GM12878 (cell line): Measurements from ENCODE around the gene CPSF3. TPM values are rescaled to one million over a fixed set of nuclear protein-coding genes. Genes with fewer than 3 reads are reported as not detected.

Source experiments
- ATAC-seq: fragments of 200-7000 bp; cut with Tn5 transposase; 3 replicates; pipeline ENCODE4 v1.9.1; 2020; ENCODE audit warnings: mild to moderate bottlenecking, moderate library complexity
- BruUV-seq: library from RNA; stranded (reverse); fragments of 400-500 nt; replicated peaks from 2 replicates; lab custom pipeline; 2021; lab: Mats Ljungman, UMichigan
- CTCF ChIA-PET: fragments of 300-600 bp; sonication (Branson Sonifier 250); formaldehyde crosslinking; extraction: SDS; loops from one replicate; lab custom pipeline; 2021; ENCODE audit warnings: inconsistent platforms; lab: Yijun Ruan, JAX
- POLR2A ChIA-PET: fragments of 350-600 bp; formaldehyde crosslinking; extraction: SDS; loops from one replicate; lab custom pipeline; 2021; ENCODE audit warnings: inconsistent platforms; lab: Charles Lee
- RAD21 ChIA-PET: fragments of 300-600 bp; sonication (Branson Sonifier 250); formaldehyde crosslinking; loops from one replicate; lab custom pipeline; 2023; ENCODE audit warnings: antibody characterized with exemption; ENCODE audit not compliant: unreplicated experiment; lab: Charles Lee
- SMC1A ChIA-PET: fragments of 300-600 bp; sonication (Branson Sonifier 250); formaldehyde crosslinking; loops from one replicate; lab custom pipeline; 2023; ENCODE audit not compliant: unreplicated experiment, uncharacterized antibody; lab: Charles Lee
- DNase-seq: peaks from one replicate; pipeline ENCODE4 v3.0.0-alpha.2; 2011; ENCODE audit warnings: low read depth, low spot score
- FAIRE-seq: peaks from 3 replicates; lab custom pipeline; 2011; peaks lifted over from hg19 to GRCh38; lab: Jason Lieb, UNC
- H2AFZ ChIP-seq: 2 replicates; pipeline ENCODE4 v1.6.0; 2011; ENCODE audit warnings: low read depth, low read length, control low read depth; ENCODE audit not compliant: control insufficient read depth
- H3K27ac ChIP-seq: 2 replicates; pipeline ENCODE4 v1.5.1; 2011; ENCODE audit warnings: control low read depth; ENCODE audit not compliant: control insufficient read depth, insufficient read depth
- H3K27me3 ChIP-seq, 2 experiments: replicated peaks in 1 of 2; 2 replicates each; pipeline versions ENCODE4 v1.6.0 to v1.6.1; 2011; ENCODE audit warnings: low read length in 1 of 2; ENCODE audit not compliant: control insufficient read depth in 2 of 2, insufficient read depth in 2 of 2
- H3K36me3 ChIP-seq, 2 experiments: 2 replicates each; pipeline ENCODE4 v1.5.1; 2011; ENCODE audit warnings: low read length in 1 of 2; ENCODE audit not compliant: control insufficient read depth in 2 of 2, insufficient read depth in 2 of 2
- H3K4me1 ChIP-seq: 2 replicates; pipeline ENCODE4 v1.6.1; 2011; ENCODE audit warnings: mild to moderate bottlenecking, low read length, moderate library complexity, mixed read lengths; ENCODE audit not compliant: control insufficient read depth, insufficient read depth
- H3K4me2 ChIP-seq: 2 replicates; pipeline ENCODE4 v1.6.0; 2011; ENCODE audit warnings: control low read depth; ENCODE audit not compliant: control insufficient read depth, insufficient read depth
- H3K4me3 ChIP-seq: fragments of 200-600 bp; sonication (generic); 2 replicates; pipeline ENCODE4 v1.5.1; 2016
- H3K79me2 ChIP-seq: 2 replicates; pipeline ENCODE4 v1.6.0; 2011; ENCODE audit warnings: low read length; ENCODE audit not compliant: control insufficient read depth, insufficient read depth
- H3K9ac ChIP-seq: 2 replicates; pipeline ENCODE4 v1.8.0; 2011; ENCODE audit warnings: low read length, control low read depth, mixed read lengths; ENCODE audit not compliant: control insufficient read depth, insufficient read depth
- H3K9me3 ChIP-seq: replicated peaks from 3 replicates; pipeline ENCODE4 v1.5.1; 2011; ENCODE audit warnings: mild to moderate bottlenecking, low read length; ENCODE audit not compliant: control insufficient read depth, insufficient read depth
- H4K20me1 ChIP-seq: 2 replicates; pipeline ENCODE4 v1.6.0; 2011; ENCODE audit not compliant: control insufficient read depth, insufficient read depth
- ATF2 ChIP-seq: IDR thresholded peaks from 2 replicates; pipeline ENCODE4 v1.6.1; 2012; ENCODE audit warnings: low read length, inconsistent platforms
- BRCA1 ChIP-seq: IDR thresholded peaks from 2 replicates; pipeline ENCODE4 v1.6.1; 2011; ENCODE audit warnings: low read depth, low read length, improper control_type of control experiment
- CEBPB ChIP-seq, 2 experiments: fragments of 150-350 bp in 1 of 2; IDR thresholded peaks; 2 replicates each; pipeline ENCODE4 v1.6.1; 2012 to 2014; ENCODE audit warnings: low read depth in 2 of 2, low read length in 2 of 2, borderline replicate concordance in 1 of 2, inconsistent platforms in 1 of 2
- ESRRA ChIP-seq: IDR thresholded peaks from 2 replicates; pipeline ENCODE4 v1.6.1; 2012; ENCODE audit warnings: mild to moderate bottlenecking, low read length, improper control_type of control experiment
- MEF2B ChIP-seq: fragments of 450-650 bp; IDR thresholded peaks from 2 replicates; pipeline ENCODE4 v1.6.1; 2018; ENCODE audit warnings: mild to moderate bottlenecking, moderate library complexity; ENCODE audit not compliant: partially characterized antibody, poor library complexity, severe bottlenecking
- MYB ChIP-seq: fragments of 150-350 bp; IDR thresholded peaks from 2 replicates; pipeline ENCODE4 v1.6.1; 2014; ENCODE audit warnings: mild to moderate bottlenecking, low read depth, low read length, borderline replicate concordance
- NFYA ChIP-seq: IDR thresholded peaks from 2 replicates; pipeline ENCODE4 v1.6.1; 2011; ENCODE audit warnings: low read depth, mild to moderate bottlenecking, low read length, improper control_type of control experiment, borderline replicate concordance
- PRDM15 ChIP-seq: fragments of 450-650 bp; formaldehyde crosslinking; IDR thresholded peaks from 2 replicates; pipeline ENCODE4 v1.4.0; 2020; ENCODE audit warnings: mild to moderate bottlenecking, moderate library complexity
- SIN3A ChIP-seq: IDR thresholded peaks from 2 replicates; pipeline ENCODE4 v1.6.1; 2012; ENCODE audit warnings: low read depth, low read length, improper control_type of control experiment
- SREBF1 ChIP-seq: IDR thresholded peaks from 2 replicates; pipeline ENCODE4 v1.6.1; 2012; ENCODE audit warnings: mild to moderate bottlenecking, low read length
- SREBF2 ChIP-seq: IDR thresholded peaks from 2 replicates; pipeline ENCODE4 v1.6.1; 2012; ENCODE audit warnings: mild to moderate bottlenecking, low read length
- STAT3 ChIP-seq: IDR thresholded peaks from 2 replicates; pipeline ENCODE4 v1.6.1; 2011; ENCODE audit warnings: low read depth, low read length, improper control_type of control experiment
- TCF12 ChIP-seq: IDR thresholded peaks from 2 replicates; pipeline ENCODE4 v1.6.1; 2011; ENCODE audit warnings: low read depth, mild to moderate bottlenecking, low read length
- ZBED1 ChIP-seq: IDR thresholded peaks from 2 replicates; pipeline ENCODE4 v1.6.1; 2016; ENCODE audit warnings: borderline replicate concordance
- ZBTB33 ChIP-seq: fragments of 450-650 bp; IDR thresholded peaks from 2 replicates; pipeline ENCODE4 v1.6.1; 2017; ENCODE audit warnings: mild to moderate bottlenecking
- ZNF217 ChIP-seq: fragments of 450-650 bp; IDR thresholded peaks from 2 replicates; pipeline ENCODE4 v1.6.1; 2017; ENCODE audit warnings: antibody characterized with exemption, mild to moderate bottlenecking
- ZNF384 ChIP-seq: IDR thresholded peaks from 2 replicates; pipeline ENCODE4 v1.6.1; 2012; ENCODE audit warnings: low read depth, mild to moderate bottlenecking, low read length, improper control_type of control experiment, borderline replicate concordance
- ZNF622 ChIP-seq: fragments of 450-650 bp; IDR thresholded peaks from 2 replicates; pipeline ENCODE4 v1.6.1; 2017; ENCODE audit warnings: mild to moderate bottlenecking, inconsistent platforms
- whole genome bisulfite sequencing: methylation state at CpG from one replicate; pipeline ENCODE4 v1.1.6; 2016; ENCODE audit warnings: low lambda C conversion rate; ENCODE audit not compliant: insufficient replicate concordance, insufficient coverage; ENCODE audit errors: missing lambda C conversion rate; 5-methylcytosine and 5-hydroxymethylcytosine counted together
- in situ Hi-C: fragments of 300-500 bp; cut with MboI; formaldehyde crosslinking; loops from 9 replicates; pipeline ENCODE4 v1.14.3; 2018; ENCODE audit warnings: mixed read lengths
- intact Hi-C: fragments of 100-400 bp; cut with micrococcal nuclease; formaldehyde crosslinking; loops from one replicate; pipeline ENCODE4 v1.14.2; 2022; ENCODE audit not compliant: unreplicated experiment
- polyA plus RNA-seq, 11 experiments: library from polyadenylated mRNA; depleted of rRNA in 4 of 11; unstranded in 6 of 11; stranded (reverse) in 5 of 11; fragments of >200 nt; fragmentation: Nextera tagmentation in 4 of 11; fragmentation: Illumina TruSeq in 1 of 11; extraction: Ambion mirVana in 4 of 11; extraction: Trizol in 1 of 11; gene quantifications; 1 replicate in 1 of 11; 2 replicates in 10 of 11; pipeline versions ENCODE4 v1.2.1 to v1.2.3, GENCODE V29; 2011 to 2016; ENCODE audit warnings: inconsistent platforms in 2 of 11, missing spikeins in 2 of 11, low read depth in 1 of 11
- total RNA-seq, 4 experiments: library from RNA; depleted of rRNA in 3 of 4; stranded (reverse); fragments of >200 nt in 3 of 4; fragmentation: Illumina TruSeq in 1 of 4; extraction: Trizol in 1 of 4; gene quantifications; 2 replicates each; pipeline versions ENCODE4 v1.2.1 to v1.2.3, GENCODE V29; 2013 to 2021

Gene CPSF3
- total and polyA plus RNA-seq, 10 of the 15 experiments (the other 5 are each of a cell fraction or from before 2014, with no cell fraction given) = 34.5 to 108 (median 76.1) TPM

GRCh38 chr2:9377461-9378097 is 45.9 kb upstream of the CPSF3 start:
- Histone ChIP-seq H4K20me1 (no peaks in the 10 kb centered on the region), H3K27me3 (peaks cover 0 to 2% of the 10 kb centered on the region in 2 experiments; a peak in 2 of 4 replicates), H3K9me3 (no peaks in the 10 kb centered on the region), H3K79me2 (no peaks in the 10 kb centered on the region), H2AFZ (no peak overlapping the region), H3K27ac (no peak overlapping the region), H3K9ac (no peak overlapping the region), H3K4me1 (no peaks in the 10 kb centered on the region), H3K36me3 (no peaks in the 10 kb centered on the region), H3K4me2 (no peak overlapping the region), H3K4me3 (no peak overlapping the region)
- ATAC-seq (no peak), FAIRE-seq (no peak), DNase-seq (no peak)
- ChIA-PET SMC1A (no interaction called here), CTCF (no interaction called here), RAD21 (no interaction called here), POLR2A (no interaction called here)
- intact Hi-C loops (no loop called here), in situ Hi-C loops (no loop called here)
- 31% methylated on average over 9 of the region's 9 CpGs for WGBS
- no TSS peak for BruUV-seq
- TF ChIP-seq ZNF217 (no peak), STAT3 (no peak), ZBTB33 (no peak), BRCA1 (no peak), ZBED1 (no peak), MEF2B (no peak), SIN3A (no peak), SREBF1 (no peak), ZNF622 (no peak), TCF12 (no peak), CEBPB (IDR thresholded peaks at IDR 0.05; ENCODE audit: borderline replicate concordance in 1 of 2, low read depth in 2 of 2, low read length in 2 of 2) (no peak), MYB (no peak), ZNF384 (no peak), ESRRA (no peak), NFYA (no peak), SREBF2 (no peak), PRDM15 (no peak), ATF2 (no peak)
